HepG2 (cell line): ENCODE measurements around the gene SH3GL1. TPM values are rescaled to one million over a fixed set of nuclear protein-coding genes. Genes with fewer than 3 reads are reported as not detected.

Source experiments
- AHR ChIP-seq: IDR thresholded peaks from 2 replicates; pipeline ENCODE4 v1.6.1; 2018; ENCODE audit warnings: missing genetic modification reagents, missing compliant biosample characterization
- ARID2 ChIP-seq: sonication (generic); formaldehyde crosslinking; IDR thresholded peaks from 2 replicates; pipeline ENCODE4 v1.8.1; 2022; ENCODE audit warnings: mild to moderate bottlenecking, missing genetic modification reagents, borderline replicate concordance
- CBX1 ChIP-seq: IDR thresholded peaks from one replicate; pipeline ENCODE4 v1.6.1; 2016; ENCODE audit warnings: antibody characterized with exemption, low read depth
- EED ChIP-seq: sonication (generic); formaldehyde crosslinking; IDR thresholded peaks from 2 replicates; pipeline ENCODE4 v1.5.0; 2020; ENCODE audit warnings: mild to moderate bottlenecking, missing genetic modification reagents
- KDM6A ChIP-seq: IDR thresholded peaks from 2 replicates; pipeline ENCODE4 v1.6.1; 2016; ENCODE audit warnings: low read depth
- NKX3-1 ChIP-seq: sonication (generic); formaldehyde crosslinking; IDR thresholded peaks from 2 replicates; pipeline ENCODE4 v1.5.0; 2020; ENCODE audit warnings: missing genetic modification reagents
- PHF20 ChIP-seq: sonication (generic); formaldehyde crosslinking; IDR thresholded peaks from 2 replicates; pipeline ENCODE4 v1.5.0; 2020; ENCODE audit warnings: mild to moderate bottlenecking, missing genetic modification reagents
- RARG ChIP-seq: sonication (generic); formaldehyde crosslinking; IDR thresholded peaks from 2 replicates; pipeline ENCODE4 v1.4.0; 2020; ENCODE audit warnings: low read depth, mild to moderate bottlenecking, missing genetic modification reagents
- RBAK ChIP-seq: sonication (generic); formaldehyde crosslinking; IDR thresholded peaks from 2 replicates; pipeline ENCODE4 v1.5.1; 2020; ENCODE audit warnings: mild to moderate bottlenecking, missing genetic modification reagents
- REPIN1 ChIP-seq: sonication (generic); formaldehyde crosslinking; IDR thresholded peaks from 2 replicates; pipeline ENCODE4 v1.8.0; 2022; ENCODE audit warnings: missing genetic modification reagents, low read depth, mild to moderate bottlenecking, borderline replicate concordance
- SALL2 ChIP-seq: sonication (generic); formaldehyde crosslinking; IDR thresholded peaks from 2 replicates; pipeline ENCODE4 v1.8.1; 2023; ENCODE audit warnings: mild to moderate bottlenecking, missing genetic modification reagents, inconsistent platforms
- SMC3 ChIP-seq: IDR thresholded peaks from 2 replicates; pipeline ENCODE4 v1.6.1; 2011; ENCODE audit warnings: low read length, improper control_type of control experiment
- SRSF4 ChIP-seq: fragments of 200-400 bp; formaldehyde crosslinking; IDR thresholded peaks from one replicate; pipeline ENCODE4 v1.6.1; 2018; ENCODE audit warnings: mild to moderate bottlenecking, low read depth, low read length, moderate library complexity; ENCODE audit not compliant: poor library complexity, severe bottlenecking
- TAF15 ChIP-seq: fragments of 200-400 bp; formaldehyde crosslinking; IDR thresholded peaks from one replicate; pipeline ENCODE4 v1.6.1; 2018; ENCODE audit warnings: mild to moderate bottlenecking, low read depth, low read length; ENCODE audit not compliant: poor library complexity, severe bottlenecking
- U2AF2 ChIP-seq: fragments of 200-400 bp; formaldehyde crosslinking; IDR thresholded peaks from 2 replicates; pipeline ENCODE4 v1.6.1; 2017; ENCODE audit warnings: low read depth, mild to moderate bottlenecking, low read length
- ZBTB7A ChIP-seq: sonication (generic); formaldehyde crosslinking; IDR thresholded peaks from 2 replicates; pipeline ENCODE4 v1.8.0; 2022; ENCODE audit warnings: mild to moderate bottlenecking, missing genetic modification reagents
- ZFP1 ChIP-seq: IDR thresholded peaks from 2 replicates; pipeline ENCODE4 v1.6.1; 2016
- ZFP62 ChIP-seq: sonication (generic); formaldehyde crosslinking; IDR thresholded peaks from 2 replicates; pipeline ENCODE4 v1.4.0; 2020; ENCODE audit warnings: missing genetic modification reagents
- ZNF160 ChIP-seq: sonication (generic); formaldehyde crosslinking; IDR thresholded peaks from 2 replicates; pipeline ENCODE4 v1.8.0; 2022; ENCODE audit warnings: mild to moderate bottlenecking, inconsistent platforms, missing genetic modification reagents
- ZNF264 ChIP-seq: sonication (generic); formaldehyde crosslinking; IDR thresholded peaks from 2 replicates; pipeline ENCODE4 v1.4.0; 2020; ENCODE audit warnings: missing genetic modification reagents
- ZNF75D ChIP-seq: sonication (generic); formaldehyde crosslinking; IDR thresholded peaks from 2 replicates; pipeline ENCODE4 v1.8.1; 2023; ENCODE audit warnings: missing genetic modification reagents, mild to moderate bottlenecking, borderline replicate concordance
- ZNF768 ChIP-seq: sonication (generic); formaldehyde crosslinking; IDR thresholded peaks from 2 replicates; pipeline ENCODE4 v1.4.0; 2020; ENCODE audit warnings: missing genetic modification reagents
- ZNF777 ChIP-seq: sonication (generic); formaldehyde crosslinking; IDR thresholded peaks from 2 replicates; pipeline ENCODE4 v1.4.0; 2020; ENCODE audit warnings: missing genetic modification reagents
- ZNF878 ChIP-seq: sonication (generic); formaldehyde crosslinking; IDR thresholded peaks from 2 replicates; pipeline ENCODE4 v1.8.1; 2023; ENCODE audit warnings: mild to moderate bottlenecking, missing genetic modification reagents, moderate library complexity
- polyA plus RNA-seq, 8 experiments: library from polyadenylated mRNA; depleted of rRNA in 3 of 8; stranded (reverse) in 7 of 8; unstranded in 1 of 8; fragments of >200 nt; fragmentation: Illumina TruSeq in 4 of 8; extraction: Trizol in 4 of 8; gene quantifications; 2 replicates each; pipeline versions ENCODE4 v1.2.1 to v1.2.3, GENCODE V29; 2011 to 2016; ENCODE audit warnings: low read depth in 4 of 8, missing spikeins in 1 of 8, mixed read lengths in 1 of 8; ENCODE audit not compliant: insufficient read depth in 1 of 8
- total RNA-seq, 5 experiments: library from RNA; depleted of rRNA; stranded (reverse); fragments of >200 nt; fragmentation: Illumina TruSeq; extraction: Trizol; gene quantifications; 2 replicates each; pipeline ENCODE4 v1.2.3, GENCODE V29; 2016; ENCODE audit warnings: low read depth in 1 of 5
- TF ChIP-seq, protein P1 (sequence below): IDR thresholded peaks from 2 replicates; pipeline ENCODE4 v1.6.1; 2016; ENCODE audit warnings: low read depth
- TF ChIP-seq, protein P2 (sequence below): sonication (generic); formaldehyde crosslinking; IDR thresholded peaks from 2 replicates; pipeline ENCODE4 v1.5.0; 2020; ENCODE audit warnings: missing genetic modification reagents
- TF ChIP-seq, protein P3 (sequence below): sonication (generic); formaldehyde crosslinking; IDR thresholded peaks from 2 replicates; pipeline ENCODE4 v1.4.0; 2020; ENCODE audit warnings: mild to moderate bottlenecking, missing genetic modification reagents
- TF ChIP-seq, protein P4 (sequence below): IDR thresholded peaks from 2 replicates; pipeline ENCODE4 v1.6.1; 2016; ENCODE audit warnings: mild to moderate bottlenecking

The SH3GL1 gene
- total and polyA plus RNA-seq, 2 of the 13 experiments (the other 11 are each of a cell fraction or from before 2014, with no cell fraction given): 33.0 to 45.1 TPM

DNA sequence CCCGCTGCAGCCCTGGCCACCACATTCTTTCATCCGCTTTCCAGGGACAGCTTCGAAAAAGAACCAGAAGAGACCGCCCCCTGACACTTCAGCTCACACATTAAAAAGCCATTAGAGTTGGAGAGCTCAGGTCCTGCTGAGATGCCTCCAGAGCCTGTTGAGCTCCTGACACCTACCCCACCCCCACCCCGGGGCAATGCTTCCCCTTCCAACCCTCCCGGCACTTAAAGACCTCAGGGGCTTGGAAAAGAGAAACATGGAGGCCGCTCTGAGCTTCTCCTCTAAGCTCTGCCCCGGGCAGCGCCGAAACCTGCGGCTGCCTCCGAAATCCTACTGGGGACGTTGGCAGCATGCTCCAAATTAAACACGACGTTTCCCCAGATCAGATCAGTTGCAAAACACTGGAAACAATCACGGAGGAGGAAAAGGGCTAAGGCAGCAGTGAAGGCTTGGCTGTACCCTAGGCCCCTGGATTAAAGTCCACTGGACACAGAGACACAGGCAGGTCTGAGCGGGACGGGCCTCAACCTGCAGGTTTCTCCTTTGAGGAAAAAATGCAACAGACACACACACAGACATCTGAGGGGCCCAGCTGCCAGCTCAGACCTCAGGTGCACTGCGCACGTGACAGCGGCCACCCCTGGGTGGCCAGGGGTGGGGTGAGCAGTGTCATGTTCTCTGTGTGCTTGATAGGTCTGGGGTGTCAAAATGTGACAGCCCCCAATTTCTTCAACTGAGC, 9.6 kb downstream of the SH3GL1 start (continued):
- TF ChIP-seq, protein P1, sequence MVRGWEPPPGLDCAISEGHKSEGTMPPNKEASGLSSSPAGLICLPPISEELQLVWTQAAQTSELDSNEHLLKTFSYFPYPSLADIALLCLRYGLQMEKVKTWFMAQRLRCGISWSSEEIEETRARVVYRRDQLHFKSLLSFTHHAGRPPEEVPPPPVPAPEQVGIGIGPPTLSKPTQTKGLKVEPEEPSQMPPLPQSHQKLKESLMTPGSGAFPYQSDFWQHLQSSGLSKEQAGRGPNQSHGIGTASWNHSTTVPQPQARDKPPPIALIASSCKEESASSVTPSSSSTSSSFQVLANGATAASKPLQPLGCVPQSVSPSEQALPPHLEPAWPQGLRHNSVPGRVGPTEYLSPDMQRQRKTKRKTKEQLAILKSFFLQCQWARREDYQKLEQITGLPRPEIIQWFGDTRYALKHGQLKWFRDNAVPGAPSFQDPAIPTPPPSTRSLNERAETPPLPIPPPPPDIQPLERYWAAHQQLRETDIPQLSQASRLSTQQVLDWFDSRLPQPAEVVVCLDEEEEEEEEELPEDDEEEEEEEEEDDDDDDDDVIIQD (CRISPR knock-in tag): 0 out of 2 replicates have a peak, but pooled peaks have one; percentile 13
- peak; percentile 81; the same call in 1 of the 2 replicates for TF ChIP-seq ARID2
- no peak for TF ChIP-seq ZNF75D
- TF ChIP-seq, protein P2, sequence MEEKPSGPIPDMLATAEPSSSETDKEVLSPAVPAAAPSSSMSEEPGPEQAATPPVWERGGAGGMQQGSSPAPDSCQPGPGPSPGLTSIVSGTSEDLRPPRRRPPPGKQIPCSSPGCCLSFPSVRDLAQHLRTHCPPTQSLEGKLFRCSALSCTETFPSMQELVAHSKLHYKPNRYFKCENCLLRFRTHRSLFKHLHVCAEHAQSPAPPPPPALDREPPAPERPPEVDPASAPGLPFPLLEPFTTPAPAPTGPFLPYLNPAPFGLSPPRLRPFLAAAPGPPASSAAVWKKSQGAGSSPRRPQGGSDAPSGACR (CRISPR knock-in tag): 0 out of 2 replicates have a peak, but pooled peaks have one; percentile 33
- peak; percentile 46; the same call in 1 of the 2 replicates for TF ChIP-seq ZNF878
- peak; percentile 77; the same call in 1 of the 2 replicates for TF ChIP-seq ZNF264 (CRISPR knock-in tag)
- no peak for TF ChIP-seq U2AF2
- peak; percentile 30; the same call in 1 of the 2 replicates for TF ChIP-seq ZBTB7A (CRISPR knock-in tag)
- TF ChIP-seq EED: no peak
- TF ChIP-seq, protein P3, sequence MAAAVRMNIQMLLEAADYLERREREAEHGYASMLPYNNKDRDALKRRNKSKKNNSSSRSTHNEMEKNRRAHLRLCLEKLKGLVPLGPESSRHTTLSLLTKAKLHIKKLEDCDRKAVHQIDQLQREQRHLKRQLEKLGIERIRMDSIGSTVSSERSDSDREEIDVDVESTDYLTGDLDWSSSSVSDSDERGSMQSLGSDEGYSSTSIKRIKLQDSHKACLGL (CRISPR knock-in tag): peak; percentile 40; the same call in 1 of the 2 replicates
- TF ChIP-seq ZNF768: peak; percentile 48; the same call in 1 of the 2 replicates
- peak; percentile 85; the same call in 1 of the 2 replicates for TF ChIP-seq KDM6A
- 0 out of 2 replicates have a peak, but pooled peaks have one; percentile 51 for TF ChIP-seq RARG (CRISPR knock-in tag)
- no peak for TF ChIP-seq CBX1
- TF ChIP-seq AHR (CRISPR knock-in tag): no peak
- no peak for TF ChIP-seq TAF15
- TF ChIP-seq NKX3-1 (CRISPR knock-in tag): no peak
- no peak for TF ChIP-seq ZFP1 (CRISPR knock-in tag)
- TF ChIP-seq, protein P4, sequence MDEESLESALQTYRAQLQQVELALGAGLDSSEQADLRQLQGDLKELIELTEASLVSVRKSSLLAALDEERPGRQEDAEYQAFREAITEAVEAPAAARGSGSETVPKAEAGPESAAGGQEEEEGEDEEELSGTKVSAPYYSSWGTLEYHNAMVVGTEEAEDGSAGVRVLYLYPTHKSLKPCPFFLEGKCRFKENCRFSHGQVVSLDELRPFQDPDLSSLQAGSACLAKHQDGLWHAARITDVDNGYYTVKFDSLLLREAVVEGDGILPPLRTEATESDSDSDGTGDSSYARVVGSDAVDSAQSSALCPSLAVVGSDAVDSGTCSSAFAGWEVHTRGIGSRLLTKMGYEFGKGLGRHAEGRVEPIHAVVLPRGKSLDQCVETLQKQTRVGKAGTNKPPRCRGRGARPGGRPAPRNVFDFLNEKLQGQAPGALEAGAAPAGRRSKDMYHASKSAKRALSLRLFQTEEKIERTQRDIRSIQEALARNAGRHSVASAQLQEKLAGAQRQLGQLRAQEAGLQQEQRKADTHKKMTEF (CRISPR knock-in tag): peak; percentile 67; the same call in 1 of the 2 replicates
- no peak for TF ChIP-seq SALL2 (CRISPR knock-in tag)
- no peak; the same call in 1 of the 2 replicates for TF ChIP-seq ZNF160 (CRISPR knock-in tag)
- TF ChIP-seq PHF20 (CRISPR knock-in tag): peak; percentile 40; the same call in 1 of the 2 replicates
- TF ChIP-seq RBAK (CRISPR knock-in tag): no peak
- TF ChIP-seq ZNF777 (CRISPR knock-in tag): peak; percentile 43; the same call in 1 of the 2 replicates
- no peak for TF ChIP-seq SRSF4
- TF ChIP-seq REPIN1 (CRISPR knock-in tag): 0 out of 2 replicates have a peak, but pooled peaks have one; percentile 55
- TF ChIP-seq SMC3: 0 out of 2 replicates have a peak, but pooled peaks have one; percentile 13
- no peak for TF ChIP-seq ZFP62 (CRISPR knock-in tag)
